GM23338 (cell line): ENCODE data around the gene GRN. TPM values are rescaled to one million over a fixed set of nuclear protein-coding genes. Genes with fewer than 3 reads are reported as not detected.

ENCODE experiments used
- ATAC-seq: fragments of 200-7000 bp; cut with Tn5 transposase; 3 replicates; pipeline ENCODE4 v1.9.1; 2020
- DNase-seq: peaks from one replicate; pipeline ENCODE4 v3.0.0-alpha.2; 2015; ENCODE audit warnings: low spot score
- H2AFZ ChIP-seq: fragments of 200-600 bp; sonication (generic); 2 replicates; pipeline ENCODE4 v1.8.0; 2016; ENCODE audit warnings: antibody characterized with exemption, mild to moderate bottlenecking, moderate library complexity
- H3F3A ChIP-seq: fragments of 200-600 bp; sonication (generic); replicated peaks from 2 replicates; pipeline ENCODE4 v1.8.0; 2017; ENCODE audit warnings: antibody characterized with exemption, mixed run types, low read depth
- H3K27ac ChIP-seq: fragments of 200-600 bp; sonication (generic); 2 replicates; pipeline ENCODE4 v1.6.1; 2016; ENCODE audit warnings: low read depth
- H3K27me3 ChIP-seq: fragments of 200-600 bp; sonication (generic); 2 replicates; pipeline ENCODE4 v1.8.0; 2016; ENCODE audit warnings: mild to moderate bottlenecking, mixed run types, moderate library complexity; ENCODE audit not compliant: insufficient read depth
- H3K36me3 ChIP-seq: fragments of 200-600 bp; sonication (generic); 2 replicates; pipeline ENCODE4 v1.8.0; 2016; ENCODE audit warnings: mild to moderate bottlenecking; ENCODE audit not compliant: insufficient read depth
- H3K4me1 ChIP-seq: fragments of 200-600 bp; sonication (generic); 2 replicates; pipeline ENCODE4 v1.8.0; 2016; ENCODE audit warnings: mild to moderate bottlenecking, moderate library complexity; ENCODE audit not compliant: insufficient read depth
- H3K4me2 ChIP-seq: fragments of 200-600 bp; sonication (generic); 2 replicates; pipeline ENCODE4 v1.7.1; 2017; ENCODE audit warnings: mixed run types
- H3K4me3 ChIP-seq: fragments of 200-600 bp; sonication (generic); 2 replicates; pipeline ENCODE4 v1.6.1; 2016; ENCODE audit warnings: mixed run types
- H3K79me2 ChIP-seq: fragments of 200-600 bp; sonication (generic); replicated peaks from 2 replicates; pipeline ENCODE4 v1.8.0; 2017; ENCODE audit warnings: mild to moderate bottlenecking; ENCODE audit not compliant: insufficient read depth
- H3K9me2 ChIP-seq: fragments of 200-600 bp; sonication (generic); 2 replicates; pipeline ENCODE4 v1.8.0; 2017; ENCODE audit not compliant: insufficient read depth
- H4K20me1 ChIP-seq: fragments of 200-600 bp; sonication (generic); replicated peaks from 2 replicates; pipeline ENCODE4 v1.8.0; 2017; ENCODE audit warnings: mild to moderate bottlenecking; ENCODE audit not compliant: insufficient read depth
- H3K27ac Mint-ChIP-seq: 2 replicates; pipeline ENCODE4 v1.8.0; 2020; ENCODE audit warnings: inconsistent platforms, mild to moderate bottlenecking, moderate library complexity, mixed read lengths
- H3K27me3 Mint-ChIP-seq: 3 replicates; pipeline ENCODE4 v1.8.0; 2022; ENCODE audit warnings: low read depth, mild to moderate bottlenecking, moderate library complexity, mixed read lengths, inconsistent platforms; ENCODE audit not compliant: insufficient read depth, poor library complexity
- H3K36me3 Mint-ChIP-seq: 3 replicates; pipeline ENCODE4 v1.8.0; 2021; ENCODE audit warnings: low read depth, mild to moderate bottlenecking, inconsistent platforms, moderate library complexity, mixed read lengths
- H3K4me1 Mint-ChIP-seq: 3 replicates; pipeline ENCODE4 v1.8.0; 2020; ENCODE audit warnings: mild to moderate bottlenecking, inconsistent platforms, mixed read lengths
- H3K4me3 Mint-ChIP-seq: 3 replicates; pipeline ENCODE4 v1.8.0; 2021; ENCODE audit warnings: moderate library complexity, mild to moderate bottlenecking, inconsistent platforms, mixed read lengths
- H3K9me3 Mint-ChIP-seq: 3 replicates; pipeline ENCODE4 v1.8.0; 2020; ENCODE audit warnings: moderate library complexity, mild to moderate bottlenecking, inconsistent platforms, mixed read lengths
- EZH2phosphoT487 ChIP-seq: fragments of 200-600 bp; sonication (generic); IDR thresholded peaks from one replicate; pipeline ENCODE4 v1.8.1; 2018; ENCODE audit warnings: antibody characterized with exemption; ENCODE audit not compliant: unreplicated experiment
- POLR2AphosphoS5 ChIP-seq: IDR thresholded peaks from 2 replicates; pipeline ENCODE4 v1.6.1; 2016; ENCODE audit warnings: antibody characterized with exemption, low read depth
- ZNF331 ChIP-seq: fragments of 250-450 bp; sonication (Bioruptor Pico); IDR thresholded peaks from 2 replicates; pipeline ENCODE4 v1.5.0; 2020; ENCODE audit warnings: low read depth, mild to moderate bottlenecking, moderate library complexity
- polyA plus RNA-seq: library from polyadenylated mRNA; unstranded; fragments of >200 nt; fragmentation: Nextera tagmentation; extraction: Ambion mirVana; gene quantifications from 2 replicates; pipeline ENCODE4 v1.2.1, GENCODE V29; 2016
- total RNA-seq: library from RNA; depleted of rRNA; stranded (reverse); fragments of >200 nt; shearing (Covaris generic); gene quantifications from 2 replicates; pipeline ENCODE4 v1.2.3, GENCODE V29; 2014
- TF ChIP-seq, protein P1 (sequence below): fragments of 250-450 bp; sonication (Bioruptor Pico); IDR thresholded peaks from 2 replicates; pipeline ENCODE4 v1.5.0; 2020; ENCODE audit warnings: mild to moderate bottlenecking, moderate library complexity

The GRN gene
- total and polyA plus RNA-seq, 2 experiments from 2014 or later: 101 to 216 TPM

- TF ChIP-seq, protein P1, sequence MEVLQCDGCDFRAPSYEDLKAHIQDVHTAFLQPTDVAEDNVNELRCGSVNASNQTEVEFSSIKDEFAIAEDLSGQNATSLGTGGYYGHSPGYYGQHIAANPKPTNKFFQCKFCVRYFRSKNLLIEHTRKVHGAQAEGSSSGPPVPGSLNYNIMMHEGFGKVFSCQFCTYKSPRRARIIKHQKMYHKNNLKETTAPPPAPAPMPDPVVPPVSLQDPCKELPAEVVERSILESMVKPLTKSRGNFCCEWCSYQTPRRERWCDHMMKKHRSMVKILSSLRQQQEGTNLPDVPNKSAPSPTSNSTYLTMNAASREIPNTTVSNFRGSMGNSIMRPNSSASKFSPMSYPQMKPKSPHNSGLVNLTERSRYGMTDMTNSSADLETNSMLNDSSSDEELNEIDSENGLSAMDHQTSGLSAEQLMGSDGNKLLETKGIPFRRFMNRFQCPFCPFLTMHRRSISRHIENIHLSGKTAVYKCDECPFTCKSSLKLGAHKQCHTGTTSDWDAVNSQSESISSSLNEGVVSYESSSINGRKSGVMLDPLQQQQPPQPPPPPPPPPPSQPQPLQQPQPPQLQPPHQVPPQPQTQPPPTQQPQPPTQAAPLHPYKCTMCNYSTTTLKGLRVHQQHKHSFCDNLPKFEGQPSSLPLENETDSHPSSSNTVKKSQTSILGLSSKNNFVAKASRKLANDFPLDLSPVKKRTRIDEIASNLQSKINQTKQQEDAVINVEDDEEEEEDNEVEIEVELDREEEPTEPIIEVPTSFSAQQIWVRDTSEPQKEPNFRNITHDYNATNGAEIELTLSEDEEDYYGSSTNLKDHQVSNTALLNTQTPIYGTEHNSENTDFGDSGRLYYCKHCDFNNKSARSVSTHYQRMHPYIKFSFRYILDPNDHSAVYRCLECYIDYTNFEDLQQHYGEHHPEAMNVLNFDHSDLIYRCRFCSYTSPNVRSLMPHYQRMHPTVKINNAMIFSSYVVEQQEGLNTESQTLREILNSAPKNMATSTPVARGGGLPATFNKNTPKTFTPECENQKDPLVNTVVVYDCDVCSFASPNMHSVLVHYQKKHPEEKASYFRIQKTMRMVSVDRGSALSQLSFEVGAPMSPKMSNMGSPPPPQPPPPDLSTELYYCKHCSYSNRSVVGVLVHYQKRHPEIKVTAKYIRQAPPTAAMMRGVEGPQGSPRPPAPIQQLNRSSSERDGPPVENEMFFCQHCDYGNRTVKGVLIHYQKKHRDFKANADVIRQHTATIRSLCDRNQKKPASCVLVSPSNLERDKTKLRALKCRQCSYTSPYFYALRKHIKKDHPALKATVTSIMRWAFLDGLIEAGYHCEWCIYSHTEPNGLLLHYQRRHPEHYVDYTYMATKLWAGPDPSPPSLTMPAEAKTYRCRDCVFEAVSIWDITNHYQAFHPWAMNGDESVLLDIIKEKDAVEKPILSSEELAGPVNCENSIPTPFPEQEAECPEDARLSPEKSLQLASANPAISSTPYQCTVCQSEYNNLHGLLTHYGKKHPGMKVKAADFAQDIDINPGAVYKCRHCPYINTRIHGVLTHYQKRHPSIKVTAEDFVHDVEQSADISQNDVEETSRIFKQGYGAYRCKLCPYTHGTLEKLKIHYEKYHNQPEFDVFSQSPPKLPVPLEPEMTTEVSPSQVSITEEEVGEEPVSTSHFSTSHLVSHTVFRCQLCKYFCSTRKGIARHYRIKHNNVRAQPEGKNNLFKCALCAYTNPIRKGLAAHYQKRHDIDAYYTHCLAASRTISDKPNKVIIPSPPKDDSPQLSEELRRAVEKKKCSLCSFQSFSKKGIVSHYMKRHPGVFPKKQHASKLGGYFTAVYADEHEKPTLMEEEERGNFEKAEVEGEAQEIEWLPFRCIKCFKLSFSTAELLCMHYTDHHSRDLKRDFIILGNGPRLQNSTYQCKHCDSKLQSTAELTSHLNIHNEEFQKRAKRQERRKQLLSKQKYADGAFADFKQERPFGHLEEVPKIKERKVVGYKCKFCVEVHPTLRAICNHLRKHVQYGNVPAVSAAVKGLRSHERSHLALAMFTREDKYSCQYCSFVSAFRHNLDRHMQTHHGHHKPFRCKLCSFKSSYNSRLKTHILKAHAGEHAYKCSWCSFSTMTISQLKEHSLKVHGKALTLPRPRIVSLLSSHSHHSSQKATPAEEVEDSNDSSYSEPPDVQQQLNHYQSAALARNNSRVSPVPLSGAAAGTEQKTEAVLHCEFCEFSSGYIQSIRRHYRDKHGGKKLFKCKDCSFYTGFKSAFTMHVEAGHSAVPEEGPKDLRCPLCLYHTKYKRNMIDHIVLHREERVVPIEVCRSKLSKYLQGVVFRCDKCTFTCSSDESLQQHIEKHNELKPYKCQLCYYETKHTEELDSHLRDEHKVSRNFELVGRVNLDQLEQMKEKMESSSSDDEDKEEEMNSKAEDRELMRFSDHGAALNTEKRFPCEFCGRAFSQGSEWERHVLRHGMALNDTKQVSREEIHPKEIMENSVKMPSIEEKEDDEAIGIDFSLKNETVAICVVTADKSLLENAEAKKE (CRISPR knock-in tag): no peak
These were observed 29.1 kb upstream of the GRN start (continued) for GRCh38 chr17:44315760-44316731.

GRCh38 chr17:44317545-44317944 lies 27.6 kb upstream of the GRN start:
- peaks cover 31% of the 10 kb centered on the region for H3K36me3 Mint-ChIP-seq
- H3K9me3 Mint-ChIP-seq: no peaks in the 10 kb centered on the region
- peaks cover 25% of the 10 kb centered on the region for H3K4me1 Mint-ChIP-seq
- Histone ChIP-seq H3K9me2 (no peaks in the 10 kb centered on the region), H3K4me1 (peaks cover 6% of the 10 kb centered on the region; the same call in 1 of the 2 replicates), H2AFZ (no peak overlapping the region), H3K27me3 (peaks cover 32% of the 10 kb centered on the region), H3K4me3 (no peak overlapping the region), H3K79me2 (no peaks in the 10 kb centered on the region), H3F3A (0 out of 2 replicates have a peak, but pooled peaks cover 4% of the 10 kb centered on the region), H3K4me2 (no peak overlapping the region), H3K36me3 (0 out of 2 replicates have a peak, but pooled peaks cover 4% of the 10 kb centered on the region), H4K20me1 (no peaks in the 10 kb centered on the region), H3K27ac (no peak overlapping the region)
- no peak for DNase-seq
- peak overlapping the region; percentile 72; the same call in 1 of the 3 replicates for H3K4me3 Mint-ChIP-seq
- TF ChIP-seq POLR2AphosphoS5 (no peak; the same call in 1 of the 2 replicates), ZNF331 (CRISPR knock-in tag) (no peak), EZH2phosphoT487 (no peak)
- H3K27ac Mint-ChIP-seq: no peak overlapping the region
- H3K27me3 Mint-ChIP-seq: peaks cover 47% of the 10 kb centered on the region
- ATAC-seq: no peak
